Ammon's horn (tissue), 1 donor: ENCODE data around the gene CTAGE6.
"Not testable (repeated sequence)": the region's sequence is repeated elsewhere in the genome, so short reads cannot be mapped to it uniquely, and the experiment has no call there.

Source experiments
- DNase-seq: peaks from one replicate; pipeline ENCODE4 v3.0.0-alpha.2; 2016; ENCODE audit warnings: low spot score

CTAGE6 gene

DNA sequence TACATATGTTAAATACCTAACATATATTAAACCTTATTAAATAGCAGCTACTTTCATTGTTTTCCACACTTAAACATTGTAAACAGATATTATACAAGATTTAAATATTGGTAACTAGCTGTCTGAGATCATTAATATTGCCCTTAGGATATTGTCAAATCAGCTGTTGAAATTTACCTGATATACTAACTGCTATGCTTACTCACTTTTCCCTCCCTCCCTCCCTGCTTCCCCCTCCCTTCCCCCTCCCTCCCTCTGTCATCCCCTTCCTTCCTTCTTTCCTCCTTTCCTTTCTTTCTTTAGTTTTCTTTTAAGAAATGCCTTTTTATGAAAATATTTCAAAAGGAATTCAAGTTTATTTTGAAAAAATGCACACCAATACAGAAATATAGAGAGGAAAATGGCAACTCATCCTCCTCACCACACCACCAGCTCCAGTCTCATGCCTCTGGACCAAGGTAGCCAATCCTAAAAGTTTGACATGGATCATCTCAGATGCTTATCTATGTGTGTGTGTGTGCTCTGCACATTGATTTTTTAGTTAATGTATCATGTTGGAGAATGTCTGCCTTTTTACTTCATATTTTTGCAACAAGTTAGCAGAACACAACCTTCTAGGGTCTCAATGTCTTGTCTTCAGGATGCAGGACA lies 41.8 kb downstream of the CTAGE6 start:
- DNase-seq: not testable (repeated sequence)

- not testable (repeated sequence) for DNase-seq
Observed at GRCh38 chr7:143714581-143715454, 42.7 kb downstream of the CTAGE6 start.

DNA sequence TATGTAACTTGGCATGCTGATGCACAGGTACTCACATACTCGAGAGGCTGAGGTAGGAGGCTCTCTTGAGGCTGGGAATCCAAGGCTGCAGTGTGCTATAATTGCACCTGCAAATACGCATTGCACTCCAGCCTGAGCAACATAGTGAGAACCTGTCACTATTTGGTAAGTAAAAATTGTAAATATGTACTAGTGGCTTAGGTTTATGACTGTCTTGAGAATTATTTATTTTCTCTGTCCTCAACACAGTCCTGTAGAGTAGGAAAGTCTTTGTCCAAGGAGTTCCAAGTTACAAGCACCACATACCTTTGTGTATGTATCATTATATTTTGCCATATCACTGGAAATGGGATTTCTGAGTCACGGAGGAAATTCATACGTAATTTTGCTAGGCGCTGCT lies 45.1 kb downstream of the CTAGE6 start:
- DNase-seq: not testable (repeated sequence)

DNA sequence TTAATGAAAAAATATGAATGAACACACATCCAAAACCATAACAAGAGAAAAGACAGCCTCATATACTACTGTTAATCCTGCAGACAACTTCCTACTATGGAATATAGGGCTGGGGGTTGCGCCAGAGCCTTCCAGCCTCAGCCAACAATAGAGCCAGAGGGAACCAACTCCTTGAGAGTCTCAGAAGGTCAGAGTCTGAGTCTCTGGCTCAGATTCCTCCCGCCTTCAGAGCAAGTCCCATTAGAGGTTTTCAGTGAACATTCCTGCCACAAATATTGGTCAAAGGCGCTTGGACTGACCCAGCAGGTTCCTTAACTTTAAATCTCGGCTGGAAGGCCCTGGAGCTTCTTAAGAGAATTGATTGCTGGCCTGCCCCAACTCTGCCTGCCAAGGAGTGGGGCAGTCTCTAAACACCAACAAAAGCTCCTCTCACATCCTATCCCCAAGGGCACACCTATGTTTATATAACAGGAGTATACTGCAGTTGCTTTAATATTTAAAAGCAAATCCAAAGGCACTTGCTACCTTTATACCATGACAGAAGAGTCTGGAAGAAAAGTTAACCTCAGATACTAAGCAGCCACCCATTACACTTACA lies 45.7 kb downstream of the CTAGE6 start:
- DNase-seq: not testable (repeated sequence)

GRCh38 chr7:143709895-143710294 lies 47.6 kb downstream of the CTAGE6 start:
- not testable (repeated sequence) for DNase-seq
